GM23338 (cell line): Measurements from ENCODE around the gene SLC52A3. TPM values are rescaled to one million over a fixed set of nuclear protein-coding genes. Genes with fewer than 3 reads are reported as not detected.

ENCODE experiments used
- ATAC-seq: fragments of 200-7000 bp; cut with Tn5 transposase; 3 replicates; pipeline ENCODE4 v1.9.1; 2020
- DNase-seq: peaks from one replicate; pipeline ENCODE4 v3.0.0-alpha.2; 2015; ENCODE audit warnings: low spot score
- H2AFZ ChIP-seq: fragments of 200-600 bp; sonication (generic); 2 replicates; pipeline ENCODE4 v1.8.0; 2016; ENCODE audit warnings: antibody characterized with exemption, mild to moderate bottlenecking, moderate library complexity
- H3F3A ChIP-seq: fragments of 200-600 bp; sonication (generic); replicated peaks from 2 replicates; pipeline ENCODE4 v1.8.0; 2017; ENCODE audit warnings: antibody characterized with exemption, mixed run types, low read depth
- H3K27ac ChIP-seq: fragments of 200-600 bp; sonication (generic); 2 replicates; pipeline ENCODE4 v1.6.1; 2016; ENCODE audit warnings: low read depth
- H3K27me3 ChIP-seq: fragments of 200-600 bp; sonication (generic); 2 replicates; pipeline ENCODE4 v1.8.0; 2016; ENCODE audit warnings: mild to moderate bottlenecking, mixed run types, moderate library complexity; ENCODE audit not compliant: insufficient read depth
- H3K36me3 ChIP-seq: fragments of 200-600 bp; sonication (generic); 2 replicates; pipeline ENCODE4 v1.8.0; 2016; ENCODE audit warnings: mild to moderate bottlenecking; ENCODE audit not compliant: insufficient read depth
- H3K4me1 ChIP-seq: fragments of 200-600 bp; sonication (generic); 2 replicates; pipeline ENCODE4 v1.8.0; 2016; ENCODE audit warnings: mild to moderate bottlenecking, moderate library complexity; ENCODE audit not compliant: insufficient read depth
- H3K4me2 ChIP-seq: fragments of 200-600 bp; sonication (generic); 2 replicates; pipeline ENCODE4 v1.7.1; 2017; ENCODE audit warnings: mixed run types
- H3K4me3 ChIP-seq: fragments of 200-600 bp; sonication (generic); 2 replicates; pipeline ENCODE4 v1.6.1; 2016; ENCODE audit warnings: mixed run types
- H3K79me2 ChIP-seq: fragments of 200-600 bp; sonication (generic); replicated peaks from 2 replicates; pipeline ENCODE4 v1.8.0; 2017; ENCODE audit warnings: mild to moderate bottlenecking; ENCODE audit not compliant: insufficient read depth
- H3K9me2 ChIP-seq: fragments of 200-600 bp; sonication (generic); 2 replicates; pipeline ENCODE4 v1.8.0; 2017; ENCODE audit not compliant: insufficient read depth
- H4K20me1 ChIP-seq: fragments of 200-600 bp; sonication (generic); replicated peaks from 2 replicates; pipeline ENCODE4 v1.8.0; 2017; ENCODE audit warnings: mild to moderate bottlenecking; ENCODE audit not compliant: insufficient read depth
- H3K27ac Mint-ChIP-seq: 2 replicates; pipeline ENCODE4 v1.8.0; 2020; ENCODE audit warnings: inconsistent platforms, mild to moderate bottlenecking, moderate library complexity, mixed read lengths
- H3K27me3 Mint-ChIP-seq: 3 replicates; pipeline ENCODE4 v1.8.0; 2022; ENCODE audit warnings: low read depth, mild to moderate bottlenecking, moderate library complexity, mixed read lengths, inconsistent platforms; ENCODE audit not compliant: insufficient read depth, poor library complexity
- H3K36me3 Mint-ChIP-seq: 3 replicates; pipeline ENCODE4 v1.8.0; 2021; ENCODE audit warnings: low read depth, mild to moderate bottlenecking, inconsistent platforms, moderate library complexity, mixed read lengths
- H3K4me1 Mint-ChIP-seq: 3 replicates; pipeline ENCODE4 v1.8.0; 2020; ENCODE audit warnings: mild to moderate bottlenecking, inconsistent platforms, mixed read lengths
- H3K4me3 Mint-ChIP-seq: 3 replicates; pipeline ENCODE4 v1.8.0; 2021; ENCODE audit warnings: moderate library complexity, mild to moderate bottlenecking, inconsistent platforms, mixed read lengths
- H3K9me3 Mint-ChIP-seq: 3 replicates; pipeline ENCODE4 v1.8.0; 2020; ENCODE audit warnings: moderate library complexity, mild to moderate bottlenecking, inconsistent platforms, mixed read lengths
- CREB1 ChIP-seq: fragments of 250-450 bp; sonication (Bioruptor Pico); IDR thresholded peaks from 2 replicates; pipeline ENCODE4 v1.5.0; 2020; ENCODE audit warnings: low read depth, mild to moderate bottlenecking, moderate library complexity
- EZH2phosphoT487 ChIP-seq: fragments of 200-600 bp; sonication (generic); IDR thresholded peaks from one replicate; pipeline ENCODE4 v1.8.1; 2018; ENCODE audit warnings: antibody characterized with exemption; ENCODE audit not compliant: unreplicated experiment
- JUNB ChIP-seq: IDR thresholded peaks from one replicate; pipeline ENCODE4 v1.6.1; 2016; ENCODE audit warnings: antibody characterized with exemption; ENCODE audit not compliant: unreplicated experiment
- REST ChIP-seq: IDR thresholded peaks from one replicate; pipeline ENCODE4 v1.6.1; 2018; ENCODE audit warnings: antibody characterized with exemption; ENCODE audit not compliant: unreplicated experiment
- STAT1 ChIP-seq: IDR thresholded peaks from one replicate; pipeline ENCODE4 v1.6.1; 2016; ENCODE audit warnings: antibody characterized with exemption; ENCODE audit not compliant: unreplicated experiment
- ZNF331 ChIP-seq: fragments of 250-450 bp; sonication (Bioruptor Pico); IDR thresholded peaks from 2 replicates; pipeline ENCODE4 v1.5.0; 2020; ENCODE audit warnings: low read depth, mild to moderate bottlenecking, moderate library complexity
- ZNF462 ChIP-seq: fragments of 250-450 bp; sonication (Bioruptor Pico); IDR thresholded peaks from 2 replicates; pipeline ENCODE4 v1.5.0; 2020; ENCODE audit warnings: mild to moderate bottlenecking, moderate library complexity
- polyA plus RNA-seq: library from polyadenylated mRNA; unstranded; fragments of >200 nt; fragmentation: Nextera tagmentation; extraction: Ambion mirVana; gene quantifications from 2 replicates; pipeline ENCODE4 v1.2.1, GENCODE V29; 2016
- total RNA-seq: library from RNA; depleted of rRNA; stranded (reverse); fragments of >200 nt; shearing (Covaris generic); gene quantifications from 2 replicates; pipeline ENCODE4 v1.2.3, GENCODE V29; 2014
- TF ChIP-seq, protein P1 (sequence below), 2 experiments: fragments of 200-600 bp in 1 of 2; sonication (generic) in 1 of 2; conservative IDR thresholded peaks; 2 replicates each; pipeline versions ENCODE4 v1.5.1 to v1.6.1; 2016 to 2017; ENCODE audit warnings: antibody characterized with exemption in 2 of 2, low read depth in 2 of 2, mild to moderate bottlenecking in 2 of 2, moderate library complexity in 1 of 2

Gene SLC52A3
- total and polyA plus RNA-seq, 2 experiments from 2014 or later, result 2.3 to 4.5 TPM

- TF ChIP-seq ZNF462, result no peak
- no peak for TF ChIP-seq CREB1 (CRISPR knock-in tag)
- TF ChIP-seq JUNB, result no peak
- no peak for TF ChIP-seq STAT1
Measured at GRCh38 chr20:761418-762381, 6.6 kb downstream of the SLC52A3 start (continued).

- ATAC-seq (peak; percentile 94), DNase-seq (peak; percentile 79)
- peak overlapping the region; percentile 49; the same call in 1 of the 2 replicates for H3K4me3 ChIP-seq
- H3K4me3 Mint-ChIP-seq, result peak overlapping the region; percentile 60
- no peak overlapping the region for H3K27ac Mint-ChIP-seq
- no peaks in the 10 kb centered on the region for H3K79me2 ChIP-seq
- H3F3A ChIP-seq, result no peaks in the 10 kb centered on the region
- H2AFZ ChIP-seq, result peak overlapping the region; percentile 91
- H3K4me1 ChIP-seq, result no peaks in the 10 kb centered on the region
- peaks cover 17% of the 10 kb centered on the region for H3K27me3 Mint-ChIP-seq
- no peaks in the 10 kb centered on the region for H3K36me3 Mint-ChIP-seq
- no peak for TF ChIP-seq EZH2phosphoT487
- peak; percentile 74 for TF ChIP-seq CREB1 (CRISPR knock-in tag)
- TF ChIP-seq STAT1, result no peak
- no peak for TF ChIP-seq ZNF331 (CRISPR knock-in tag)
- TF ChIP-seq, protein P1, sequence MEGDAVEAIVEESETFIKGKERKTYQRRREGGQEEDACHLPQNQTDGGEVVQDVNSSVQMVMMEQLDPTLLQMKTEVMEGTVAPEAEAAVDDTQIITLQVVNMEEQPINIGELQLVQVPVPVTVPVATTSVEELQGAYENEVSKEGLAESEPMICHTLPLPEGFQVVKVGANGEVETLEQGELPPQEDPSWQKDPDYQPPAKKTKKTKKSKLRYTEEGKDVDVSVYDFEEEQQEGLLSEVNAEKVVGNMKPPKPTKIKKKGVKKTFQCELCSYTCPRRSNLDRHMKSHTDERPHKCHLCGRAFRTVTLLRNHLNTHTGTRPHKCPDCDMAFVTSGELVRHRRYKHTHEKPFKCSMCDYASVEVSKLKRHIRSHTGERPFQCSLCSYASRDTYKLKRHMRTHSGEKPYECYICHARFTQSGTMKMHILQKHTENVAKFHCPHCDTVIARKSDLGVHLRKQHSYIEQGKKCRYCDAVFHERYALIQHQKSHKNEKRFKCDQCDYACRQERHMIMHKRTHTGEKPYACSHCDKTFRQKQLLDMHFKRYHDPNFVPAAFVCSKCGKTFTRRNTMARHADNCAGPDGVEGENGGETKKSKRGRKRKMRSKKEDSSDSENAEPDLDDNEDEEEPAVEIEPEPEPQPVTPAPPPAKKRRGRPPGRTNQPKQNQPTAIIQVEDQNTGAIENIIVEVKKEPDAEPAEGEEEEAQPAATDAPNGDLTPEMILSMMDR (conservative IDR thresholded peaks at IDR 0.05; ENCODE audit: low read depth in 2 of 2), result peak; percentile 91 to 96
- TF ChIP-seq REST, result no peak
- H3K4me1 Mint-ChIP-seq, result no peaks in the 10 kb centered on the region
- peaks cover 8% of the 10 kb centered on the region for H3K27me3 ChIP-seq
- H3K36me3 ChIP-seq, result no peaks in the 10 kb centered on the region
- no peaks in the 10 kb centered on the region; the same call in 2 of the 3 replicates for H3K9me3 Mint-ChIP-seq
- H3K4me2 ChIP-seq, result peak overlapping the region; percentile 67; the same call in 1 of the 2 replicates
- no peaks in the 10 kb centered on the region for H3K9me2 ChIP-seq
- no peak overlapping the region for H3K27ac ChIP-seq
- no peaks in the 10 kb centered on the region for H4K20me1 ChIP-seq
Measured at GRCh38 chr20:760751-761417, 7.4 kb downstream of the SLC52A3 start.
